ENCODE measurements around the gene INO80. TPM values are rescaled to one million over a fixed set of nuclear protein-coding genes. Genes with fewer than 3 reads are reported as not detected.

The INO80 gene
- total RNA-seq, 1 donor from 2014 or later: 20.9 TPM

DNA sequence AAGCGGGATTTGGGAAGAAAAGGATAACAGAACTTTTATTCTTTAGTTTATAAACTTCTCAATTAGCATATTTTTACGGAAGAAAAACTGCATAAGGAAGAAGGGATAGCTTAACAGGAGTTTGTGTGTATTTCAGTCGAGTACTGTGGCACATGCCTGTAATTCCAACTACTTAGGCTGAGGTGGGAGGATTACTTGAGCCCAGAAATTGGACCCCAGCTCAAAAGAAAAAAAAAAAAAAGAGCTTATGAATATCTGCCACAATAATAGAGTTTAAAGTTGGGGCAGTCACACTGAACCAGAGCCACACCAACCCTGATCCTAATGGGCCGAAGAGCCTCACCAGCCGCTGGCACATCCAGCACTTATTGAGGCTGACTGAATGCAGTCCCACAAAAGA, 131.7 kb downstream of the INO80 start:
- Mint-ChIP-seq H3K4me3 (ENCODE audit: unreplicated experiment) (no peak overlapping the region), H3K9me3 (ENCODE audit: unreplicated experiment) (no peaks in the 10 kb centered on the region), H3K27ac (ENCODE audit: unreplicated experiment) (no peak overlapping the region), H3K36me3 (ENCODE audit: unreplicated experiment) (peaks cover 51% of the 10 kb centered on the region), H3K4me1 (ENCODE audit: unreplicated experiment) (peaks cover 25% of the 10 kb centered on the region), H3K27me3 (ENCODE audit: unreplicated experiment) (no peaks in the 10 kb centered on the region)
- no peak for DNase-seq (ENCODE audit: extremely low spot score, unreplicated experiment)
- TF ChIP-seq, protein P1, sequence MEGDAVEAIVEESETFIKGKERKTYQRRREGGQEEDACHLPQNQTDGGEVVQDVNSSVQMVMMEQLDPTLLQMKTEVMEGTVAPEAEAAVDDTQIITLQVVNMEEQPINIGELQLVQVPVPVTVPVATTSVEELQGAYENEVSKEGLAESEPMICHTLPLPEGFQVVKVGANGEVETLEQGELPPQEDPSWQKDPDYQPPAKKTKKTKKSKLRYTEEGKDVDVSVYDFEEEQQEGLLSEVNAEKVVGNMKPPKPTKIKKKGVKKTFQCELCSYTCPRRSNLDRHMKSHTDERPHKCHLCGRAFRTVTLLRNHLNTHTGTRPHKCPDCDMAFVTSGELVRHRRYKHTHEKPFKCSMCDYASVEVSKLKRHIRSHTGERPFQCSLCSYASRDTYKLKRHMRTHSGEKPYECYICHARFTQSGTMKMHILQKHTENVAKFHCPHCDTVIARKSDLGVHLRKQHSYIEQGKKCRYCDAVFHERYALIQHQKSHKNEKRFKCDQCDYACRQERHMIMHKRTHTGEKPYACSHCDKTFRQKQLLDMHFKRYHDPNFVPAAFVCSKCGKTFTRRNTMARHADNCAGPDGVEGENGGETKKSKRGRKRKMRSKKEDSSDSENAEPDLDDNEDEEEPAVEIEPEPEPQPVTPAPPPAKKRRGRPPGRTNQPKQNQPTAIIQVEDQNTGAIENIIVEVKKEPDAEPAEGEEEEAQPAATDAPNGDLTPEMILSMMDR (IDR thresholded peaks at IDR 0.05): no peak

DNA sequence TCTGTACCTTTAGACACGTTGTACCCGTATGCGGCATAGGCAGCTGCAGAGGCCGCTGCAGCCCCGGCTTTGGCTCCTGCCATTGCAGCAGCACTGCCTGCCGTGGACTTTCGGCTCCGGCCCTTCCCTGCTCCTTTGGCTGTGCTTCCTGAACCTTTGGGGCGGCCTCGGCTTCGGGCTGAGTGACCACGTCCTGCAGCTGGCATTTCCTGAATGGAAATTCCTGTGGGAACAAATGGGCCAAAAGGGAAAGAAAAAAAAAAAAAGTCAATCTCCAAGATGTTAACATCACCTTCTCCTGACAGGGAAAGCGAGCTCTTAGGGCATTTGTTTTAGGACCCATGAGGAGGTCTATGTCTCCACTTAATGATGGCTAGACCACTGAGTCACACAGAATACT, 133.2 kb downstream of the INO80 start:
- peak overlapping the region; percentile 81 for H3K27ac Mint-ChIP-seq (ENCODE audit: unreplicated experiment)
- no peaks in the 10 kb centered on the region for H3K9me3 Mint-ChIP-seq (ENCODE audit: unreplicated experiment)
- peaks cover 62% of the 10 kb centered on the region for H3K36me3 Mint-ChIP-seq (ENCODE audit: unreplicated experiment)
- no peak for DNase-seq (ENCODE audit: extremely low spot score, unreplicated experiment)
- no peak overlapping the region for H3K4me3 Mint-ChIP-seq (ENCODE audit: unreplicated experiment)
- peaks cover 27% of the 10 kb centered on the region for H3K4me1 Mint-ChIP-seq (ENCODE audit: unreplicated experiment)
- H3K27me3 Mint-ChIP-seq (ENCODE audit: unreplicated experiment): no peaks in the 10 kb centered on the region
- TF ChIP-seq, protein P1 (IDR thresholded peaks at IDR 0.05): no peak

DNA sequence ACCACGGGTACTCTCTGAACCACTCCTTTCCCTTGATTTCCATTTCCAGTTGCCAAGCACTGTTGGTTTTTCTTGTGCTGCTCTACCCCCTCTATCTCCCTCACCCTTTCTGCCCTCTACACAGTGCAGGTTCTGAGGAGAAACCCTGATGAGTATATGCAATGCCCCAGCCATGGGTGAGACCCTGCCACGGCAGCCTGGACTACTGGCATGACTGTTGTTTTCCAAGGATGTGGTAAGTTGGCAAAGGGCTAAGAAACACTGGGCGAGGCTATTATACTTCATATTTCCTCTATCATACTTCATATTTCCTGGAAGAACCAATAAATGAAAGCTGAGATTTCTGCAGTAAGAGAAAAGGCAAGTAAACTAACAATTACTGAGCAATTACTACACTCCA, 134.9 kb downstream of the INO80 start:
- Mint-ChIP-seq H3K36me3 (ENCODE audit: unreplicated experiment) (peaks cover 55% of the 10 kb centered on the region), H3K27me3 (ENCODE audit: unreplicated experiment) (no peaks in the 10 kb centered on the region), H3K27ac (ENCODE audit: unreplicated experiment) (no peak overlapping the region), H3K9me3 (ENCODE audit: unreplicated experiment) (no peaks in the 10 kb centered on the region), H3K4me3 (ENCODE audit: unreplicated experiment) (no peak overlapping the region), H3K4me1 (ENCODE audit: unreplicated experiment) (peaks cover 33% of the 10 kb centered on the region)
- DNase-seq (ENCODE audit: extremely low spot score, unreplicated experiment): no peak
- TF ChIP-seq, protein P1 (IDR thresholded peaks at IDR 0.05): no peak

DNA sequence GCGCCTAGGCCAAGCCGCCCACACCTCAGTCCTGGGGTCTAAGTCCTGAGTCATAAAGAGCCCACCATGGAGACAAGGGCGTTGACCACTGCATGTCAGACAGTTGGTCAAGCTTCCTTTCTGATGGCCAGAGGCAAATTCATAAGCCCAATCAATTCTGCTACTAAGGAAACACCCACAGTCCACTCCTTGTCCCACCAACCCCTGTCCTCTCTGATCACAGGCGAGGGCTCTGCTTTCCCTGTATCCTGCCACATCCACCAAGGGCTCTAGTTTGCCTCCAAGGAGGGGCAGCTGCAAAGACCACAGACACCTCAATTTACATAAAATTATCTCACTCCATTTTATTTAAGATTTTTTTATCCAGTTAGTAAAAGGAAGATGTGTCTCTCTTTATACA, 137.5 kb downstream of the INO80 start:
- Mint-ChIP-seq H3K4me3 (ENCODE audit: unreplicated experiment) (no peak overlapping the region), H3K27ac (ENCODE audit: unreplicated experiment) (no peak overlapping the region), H3K9me3 (ENCODE audit: unreplicated experiment) (no peaks in the 10 kb centered on the region), H3K27me3 (ENCODE audit: unreplicated experiment) (no peaks in the 10 kb centered on the region), H3K36me3 (ENCODE audit: unreplicated experiment) (peaks cover 50% of the 10 kb centered on the region), H3K4me1 (ENCODE audit: unreplicated experiment) (peaks cover 28% of the 10 kb centered on the region)
- no peak for DNase-seq (ENCODE audit: extremely low spot score, unreplicated experiment)
- TF ChIP-seq, protein P1 (IDR thresholded peaks at IDR 0.05): no peak

DNA sequence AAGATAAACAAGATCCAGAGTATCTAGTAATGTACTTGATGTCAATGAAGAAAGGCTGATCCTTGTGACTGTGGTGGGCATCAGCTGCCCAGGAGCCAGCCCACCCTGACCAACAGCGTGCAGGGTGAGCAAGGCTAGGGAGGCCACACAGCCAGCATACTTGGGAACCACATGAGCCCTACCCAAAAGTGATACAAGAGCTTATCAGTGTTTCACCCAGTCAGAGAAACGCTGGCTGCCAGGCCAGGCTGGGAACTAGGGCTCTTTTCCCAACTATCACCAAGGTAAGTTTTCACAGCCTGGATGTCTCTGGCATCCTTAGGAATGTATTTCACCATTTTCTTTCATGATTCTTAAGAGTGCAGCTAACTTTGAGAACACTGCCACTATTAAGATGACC, 137.9 kb downstream of the INO80 start:
- Mint-ChIP-seq H3K27ac (ENCODE audit: unreplicated experiment) (no peak overlapping the region), H3K27me3 (ENCODE audit: unreplicated experiment) (no peaks in the 10 kb centered on the region), H3K9me3 (ENCODE audit: unreplicated experiment) (no peaks in the 10 kb centered on the region), H3K4me1 (ENCODE audit: unreplicated experiment) (peaks cover 24% of the 10 kb centered on the region), H3K36me3 (ENCODE audit: unreplicated experiment) (peaks cover 46% of the 10 kb centered on the region), H3K4me3 (ENCODE audit: unreplicated experiment) (no peak overlapping the region)
- TF ChIP-seq, protein P1 (IDR thresholded peaks at IDR 0.05): no peak
- no peak for DNase-seq (ENCODE audit: extremely low spot score, unreplicated experiment)

Data from osteocyte (in vitro differentiated cells).